Suprapubic skin (tissue), 4 donors: ENCODE data around the gene SCG2.

Source experiments
- POLR2A ChIP-seq, 2 donors: fragments of 450-650 bp; IDR thresholded peaks; one replicate each; pipeline ENCODE4 v1.6.1; 2017; ENCODE audit warnings: antibody characterized with exemption in 2 of 2, mild to moderate bottlenecking in 2 of 2, moderate library complexity in 2 of 2
- POLR2AphosphoS5 ChIP-seq, 3 donors: sonication (generic); formaldehyde crosslinking; IDR thresholded peaks; one replicate each; pipeline ENCODE4 v1.6.1; 2017; ENCODE audit warnings: antibody characterized with exemption in 3 of 3
- TF ChIP-seq, protein P1 (sequence below), 2 donors: fragments of 200-600 bp in 1 of 2; fragments of 450-650 bp in 1 of 2; sonication (generic) in 1 of 2; IDR thresholded peaks; one replicate each; pipeline ENCODE4 v1.5.1; 2016 to 2019; ENCODE audit warnings: antibody characterized with exemption in 2 of 2, mild to moderate bottlenecking in 1 of 2, moderate library complexity in 1 of 2

DNA sequence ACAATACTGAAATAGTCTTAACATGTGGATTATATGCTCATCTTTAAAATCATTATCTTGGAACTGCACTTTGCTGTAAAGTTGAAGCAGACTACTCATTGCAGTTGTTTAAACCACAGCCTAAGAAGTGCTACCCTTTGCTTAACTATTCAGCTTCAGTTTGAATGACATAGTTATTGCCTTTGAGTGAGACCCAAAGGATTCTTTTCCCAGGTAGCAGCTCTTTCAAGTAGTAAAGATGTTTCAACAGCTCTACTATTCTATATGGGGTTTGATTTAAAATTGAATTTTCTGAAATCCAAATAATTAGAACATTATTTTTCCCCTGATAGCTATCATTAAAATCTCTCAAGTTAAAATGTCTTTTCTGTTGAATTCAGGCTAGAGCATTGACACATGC lies 1.1 kb downstream of the SCG2 start:
- TF ChIP-seq POLR2A (IDR thresholded peaks at IDR 0.05), result no peak
- no peak for TF ChIP-seq POLR2AphosphoS5 (IDR thresholded peaks at IDR 0.05)
- TF ChIP-seq, protein P1, sequence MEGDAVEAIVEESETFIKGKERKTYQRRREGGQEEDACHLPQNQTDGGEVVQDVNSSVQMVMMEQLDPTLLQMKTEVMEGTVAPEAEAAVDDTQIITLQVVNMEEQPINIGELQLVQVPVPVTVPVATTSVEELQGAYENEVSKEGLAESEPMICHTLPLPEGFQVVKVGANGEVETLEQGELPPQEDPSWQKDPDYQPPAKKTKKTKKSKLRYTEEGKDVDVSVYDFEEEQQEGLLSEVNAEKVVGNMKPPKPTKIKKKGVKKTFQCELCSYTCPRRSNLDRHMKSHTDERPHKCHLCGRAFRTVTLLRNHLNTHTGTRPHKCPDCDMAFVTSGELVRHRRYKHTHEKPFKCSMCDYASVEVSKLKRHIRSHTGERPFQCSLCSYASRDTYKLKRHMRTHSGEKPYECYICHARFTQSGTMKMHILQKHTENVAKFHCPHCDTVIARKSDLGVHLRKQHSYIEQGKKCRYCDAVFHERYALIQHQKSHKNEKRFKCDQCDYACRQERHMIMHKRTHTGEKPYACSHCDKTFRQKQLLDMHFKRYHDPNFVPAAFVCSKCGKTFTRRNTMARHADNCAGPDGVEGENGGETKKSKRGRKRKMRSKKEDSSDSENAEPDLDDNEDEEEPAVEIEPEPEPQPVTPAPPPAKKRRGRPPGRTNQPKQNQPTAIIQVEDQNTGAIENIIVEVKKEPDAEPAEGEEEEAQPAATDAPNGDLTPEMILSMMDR (IDR thresholded peaks at IDR 0.05), result no peak
